WTC11 (cell line): ENCODE measurements around the gene PTGER1. TPM values are rescaled to one million over a fixed set of nuclear protein-coding genes. Genes with fewer than 3 reads are reported as not detected.

Experiments used
- CBFB ChIP-seq: sonication (generic); formaldehyde crosslinking; IDR thresholded peaks from 2 replicates; pipeline ENCODE4 v1.8.1; 2022; ENCODE audit warnings: mild to moderate bottlenecking, low read depth, missing genetic modification reagents
- CREB1 ChIP-seq: sonication (generic); formaldehyde crosslinking; IDR thresholded peaks from 2 replicates; pipeline ENCODE4 v1.8.0; 2023; ENCODE audit warnings: mild to moderate bottlenecking, missing genetic modification reagents
- CREM ChIP-seq: sonication (generic); formaldehyde crosslinking; IDR thresholded peaks from 2 replicates; pipeline ENCODE4 v1.8.1; 2022; ENCODE audit warnings: mild to moderate bottlenecking, missing genetic modification reagents, moderate library complexity
- ETV6 ChIP-seq: sonication (generic); formaldehyde crosslinking; IDR thresholded peaks from 2 replicates; pipeline ENCODE4 v1.8.1; 2022; ENCODE audit warnings: mild to moderate bottlenecking, missing genetic modification reagents
- GTF2I ChIP-seq: fragments of 250-450 bp; sonication (Bioruptor Pico); conservative IDR thresholded peaks from 2 replicates; pipeline ENCODE4 v1.4.0; 2021; ENCODE audit warnings: mild to moderate bottlenecking
- JUN ChIP-seq: sonication (generic); formaldehyde crosslinking; IDR thresholded peaks from 2 replicates; pipeline ENCODE4 v1.8.0; 2023; ENCODE audit warnings: mild to moderate bottlenecking, missing genetic modification reagents
- MYBL2 ChIP-seq: sonication (generic); formaldehyde crosslinking; IDR thresholded peaks from 2 replicates; pipeline ENCODE4 v1.8.1; 2023; ENCODE audit warnings: mild to moderate bottlenecking, moderate library complexity, missing genetic modification reagents
- PRRX2 ChIP-seq: fragments of 250-450 bp; sonication (Bioruptor Pico); IDR thresholded peaks from 2 replicates; pipeline ENCODE4 v1.8.0; 2021; ENCODE audit warnings: mild to moderate bottlenecking
- RELA ChIP-seq: sonication (generic); formaldehyde crosslinking; IDR thresholded peaks from 2 replicates; pipeline ENCODE4 v1.8.1; 2022; ENCODE audit warnings: missing genetic modification reagents, mild to moderate bottlenecking, borderline replicate concordance
- RORB ChIP-seq: fragments of 250-450 bp; sonication (Bioruptor Pico); IDR thresholded peaks from 2 replicates; pipeline ENCODE4 v1.9.0; 2021; ENCODE audit warnings: mild to moderate bottlenecking
- TEAD4 ChIP-seq: sonication (generic); formaldehyde crosslinking; IDR thresholded peaks from 2 replicates; pipeline ENCODE4 v1.8.0; 2022; ENCODE audit warnings: mild to moderate bottlenecking, missing genetic modification reagents
- ZNF138 ChIP-seq: sonication (generic); formaldehyde crosslinking; conservative IDR thresholded peaks from 2 replicates; pipeline ENCODE4 v1.8.1; 2022; ENCODE audit warnings: mild to moderate bottlenecking, moderate library complexity, missing genetic modification reagents
- ZNF317 ChIP-seq: sonication (generic); formaldehyde crosslinking; IDR thresholded peaks from 2 replicates; pipeline ENCODE4 v1.8.1; 2023; ENCODE audit warnings: low read depth, mild to moderate bottlenecking, moderate library complexity, missing genetic modification reagents, borderline replicate concordance
- total RNA-seq: library from RNA; stranded (reverse); gene quantifications from 3 replicates; pipeline ENCODE4 v1.2.3, GENCODE V29; 2021
- TF ChIP-seq, protein P1 (sequence below): fragments of 200-600 bp; IDR thresholded peaks from 2 replicates; pipeline ENCODE4 v1.8.0; 2022; ENCODE audit warnings: antibody characterized with exemption
- TF ChIP-seq, protein P2 (sequence below): sonication (generic); formaldehyde crosslinking; IDR thresholded peaks from 2 replicates; pipeline ENCODE4 v1.8.1; 2023; ENCODE audit warnings: mild to moderate bottlenecking, missing genetic modification reagents
- TF ChIP-seq, protein P3 (sequence below): sonication (generic); formaldehyde crosslinking; IDR thresholded peaks from 2 replicates; pipeline ENCODE4 v1.8.0; 2022; ENCODE audit warnings: mild to moderate bottlenecking, missing genetic modification reagents
- TF ChIP-seq, protein P4 (sequence below): sonication (generic); formaldehyde crosslinking; IDR thresholded peaks from 2 replicates; pipeline ENCODE4 v1.8.0; 2022; ENCODE audit warnings: mild to moderate bottlenecking, missing genetic modification reagents
- TF ChIP-seq, protein P5 (sequence below): fragments of 250-450 bp; sonication (Bioruptor Pico); IDR thresholded peaks from 2 replicates; pipeline ENCODE4 v1.9.0; 2021; ENCODE audit warnings: mild to moderate bottlenecking, borderline replicate concordance
- TF ChIP-seq, protein P6 (sequence below): fragments of 250-450 bp; sonication (Bioruptor Pico); IDR thresholded peaks from 2 replicates; pipeline ENCODE4 v1.9.0; 2021; ENCODE audit warnings: mild to moderate bottlenecking
- TF ChIP-seq, protein P7 (sequence below): fragments of 250-450 bp; sonication (Bioruptor Pico); IDR thresholded peaks from 2 replicates; pipeline ENCODE4 v1.8.0; 2021; ENCODE audit warnings: mild to moderate bottlenecking
- TF ChIP-seq, protein P8 (sequence below): sonication (generic); formaldehyde crosslinking; IDR thresholded peaks from 2 replicates; pipeline ENCODE4 v1.8.1; 2023; ENCODE audit warnings: mild to moderate bottlenecking, missing genetic modification reagents

PTGER1 gene
- total RNA-seq, 1 experiment from 2014 or later, result 0.68 TPM

DNA sequence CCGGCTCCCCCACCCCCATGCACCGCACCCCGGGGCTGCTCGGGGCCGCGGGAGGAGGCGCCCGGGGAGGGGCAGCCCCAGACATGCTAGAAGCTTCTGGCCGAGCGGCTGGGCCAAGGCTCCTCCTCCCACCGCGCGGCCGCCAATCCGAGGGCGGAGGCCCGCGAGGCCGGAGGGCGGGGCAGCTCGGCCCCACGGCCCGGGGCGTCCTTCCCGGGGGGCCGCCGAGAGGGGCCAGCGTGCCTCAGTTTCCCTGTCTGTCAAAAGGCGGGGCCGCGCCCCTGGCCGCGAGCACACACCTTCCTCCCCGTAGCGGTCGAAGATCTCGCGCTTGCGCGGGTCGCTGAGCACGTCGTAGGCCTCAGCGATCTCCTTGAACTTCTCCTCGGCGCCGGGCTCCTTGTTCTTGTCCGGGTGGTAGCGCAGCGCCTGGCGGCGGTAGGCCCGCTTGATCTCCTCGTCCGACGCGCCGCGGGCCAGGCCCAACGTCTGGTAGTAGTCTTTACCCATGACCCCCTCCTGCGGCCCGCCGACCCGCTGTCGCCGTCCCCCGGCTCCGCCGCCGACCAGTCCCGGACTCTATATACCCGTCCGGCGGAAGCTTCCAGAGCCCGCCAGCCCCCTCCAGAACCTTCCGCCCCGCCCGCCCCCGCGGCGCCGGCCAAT is 42.8 kb upstream of the PTGER1 start, which contains the start of gene DNAJB1 (continued):
- TF ChIP-seq, protein P1, sequence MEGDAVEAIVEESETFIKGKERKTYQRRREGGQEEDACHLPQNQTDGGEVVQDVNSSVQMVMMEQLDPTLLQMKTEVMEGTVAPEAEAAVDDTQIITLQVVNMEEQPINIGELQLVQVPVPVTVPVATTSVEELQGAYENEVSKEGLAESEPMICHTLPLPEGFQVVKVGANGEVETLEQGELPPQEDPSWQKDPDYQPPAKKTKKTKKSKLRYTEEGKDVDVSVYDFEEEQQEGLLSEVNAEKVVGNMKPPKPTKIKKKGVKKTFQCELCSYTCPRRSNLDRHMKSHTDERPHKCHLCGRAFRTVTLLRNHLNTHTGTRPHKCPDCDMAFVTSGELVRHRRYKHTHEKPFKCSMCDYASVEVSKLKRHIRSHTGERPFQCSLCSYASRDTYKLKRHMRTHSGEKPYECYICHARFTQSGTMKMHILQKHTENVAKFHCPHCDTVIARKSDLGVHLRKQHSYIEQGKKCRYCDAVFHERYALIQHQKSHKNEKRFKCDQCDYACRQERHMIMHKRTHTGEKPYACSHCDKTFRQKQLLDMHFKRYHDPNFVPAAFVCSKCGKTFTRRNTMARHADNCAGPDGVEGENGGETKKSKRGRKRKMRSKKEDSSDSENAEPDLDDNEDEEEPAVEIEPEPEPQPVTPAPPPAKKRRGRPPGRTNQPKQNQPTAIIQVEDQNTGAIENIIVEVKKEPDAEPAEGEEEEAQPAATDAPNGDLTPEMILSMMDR, result no peak
- TF ChIP-seq JUN (CRISPR knock-in tag) (peak; percentile 76; the same call in 1 of the 2 replicates), RORB (no peak), GTF2I (no peak), ZNF138 (CRISPR knock-in tag) (no peak), RELA (CRISPR knock-in tag) (no peak), TEAD4 (CRISPR knock-in tag) (0 out of 2 replicates have a peak, but pooled peaks have one; percentile 46), MYBL2 (CRISPR knock-in tag) (peak; percentile 88), ETV6 (CRISPR knock-in tag) (peak; percentile 35; the same call in 1 of the 2 replicates), PRRX2 (CRISPR knock-in tag) (no peak), CREM (CRISPR knock-in tag) (no peak), CBFB (CRISPR knock-in tag) (no peak), ZNF317 (CRISPR knock-in tag) (0 out of 2 replicates have a peak, but pooled peaks have one; percentile 12), CREB1 (CRISPR knock-in tag) (no peak)
- TF ChIP-seq, protein P2, sequence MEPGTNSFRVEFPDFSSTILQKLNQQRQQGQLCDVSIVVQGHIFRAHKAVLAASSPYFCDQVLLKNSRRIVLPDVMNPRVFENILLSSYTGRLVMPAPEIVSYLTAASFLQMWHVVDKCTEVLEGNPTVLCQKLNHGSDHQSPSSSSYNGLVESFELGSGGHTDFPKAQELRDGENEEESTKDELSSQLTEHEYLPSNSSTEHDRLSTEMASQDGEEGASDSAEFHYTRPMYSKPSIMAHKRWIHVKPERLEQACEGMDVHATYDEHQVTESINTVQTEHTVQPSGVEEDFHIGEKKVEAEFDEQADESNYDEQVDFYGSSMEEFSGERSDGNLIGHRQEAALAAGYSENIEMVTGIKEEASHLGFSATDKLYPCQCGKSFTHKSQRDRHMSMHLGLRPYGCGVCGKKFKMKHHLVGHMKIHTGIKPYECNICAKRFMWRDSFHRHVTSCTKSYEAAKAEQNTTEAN (CRISPR knock-in tag), result 0 out of 2 replicates have a peak, but pooled peaks have one; percentile 50
- TF ChIP-seq, protein P3, sequence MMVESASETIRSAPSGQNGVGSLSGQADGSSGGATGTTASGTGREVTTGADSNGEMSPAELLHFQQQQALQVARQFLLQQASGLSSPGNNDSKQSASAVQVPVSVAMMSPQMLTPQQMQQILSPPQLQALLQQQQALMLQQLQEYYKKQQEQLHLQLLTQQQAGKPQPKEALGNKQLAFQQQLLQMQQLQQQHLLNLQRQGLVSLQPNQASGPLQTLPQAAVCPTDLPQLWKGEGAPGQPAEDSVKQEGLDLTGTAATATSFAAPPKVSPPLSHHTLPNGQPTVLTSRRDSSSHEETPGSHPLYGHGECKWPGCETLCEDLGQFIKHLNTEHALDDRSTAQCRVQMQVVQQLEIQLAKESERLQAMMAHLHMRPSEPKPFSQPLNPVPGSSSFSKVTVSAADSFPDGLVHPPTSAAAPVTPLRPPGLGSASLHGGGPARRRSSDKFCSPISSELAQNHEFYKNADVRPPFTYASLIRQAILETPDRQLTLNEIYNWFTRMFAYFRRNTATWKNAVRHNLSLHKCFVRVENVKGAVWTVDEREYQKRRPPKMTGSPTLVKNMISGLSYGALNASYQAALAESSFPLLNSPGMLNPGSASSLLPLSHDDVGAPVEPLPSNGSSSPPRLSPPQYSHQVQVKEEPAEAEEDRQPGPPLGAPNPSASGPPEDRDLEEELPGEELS (CRISPR knock-in tag), result peak; percentile 63; the same call in 1 of the 2 replicates
- TF ChIP-seq, protein P4, sequence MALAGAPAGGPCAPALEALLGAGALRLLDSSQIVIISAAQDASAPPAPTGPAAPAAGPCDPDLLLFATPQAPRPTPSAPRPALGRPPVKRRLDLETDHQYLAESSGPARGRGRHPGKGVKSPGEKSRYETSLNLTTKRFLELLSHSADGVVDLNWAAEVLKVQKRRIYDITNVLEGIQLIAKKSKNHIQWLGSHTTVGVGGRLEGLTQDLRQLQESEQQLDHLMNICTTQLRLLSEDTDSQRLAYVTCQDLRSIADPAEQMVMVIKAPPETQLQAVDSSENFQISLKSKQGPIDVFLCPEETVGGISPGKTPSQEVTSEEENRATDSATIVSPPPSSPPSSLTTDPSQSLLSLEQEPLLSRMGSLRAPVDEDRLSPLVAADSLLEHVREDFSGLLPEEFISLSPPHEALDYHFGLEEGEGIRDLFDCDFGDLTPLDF (CRISPR knock-in tag), result no peak
- TF ChIP-seq, protein P5, sequence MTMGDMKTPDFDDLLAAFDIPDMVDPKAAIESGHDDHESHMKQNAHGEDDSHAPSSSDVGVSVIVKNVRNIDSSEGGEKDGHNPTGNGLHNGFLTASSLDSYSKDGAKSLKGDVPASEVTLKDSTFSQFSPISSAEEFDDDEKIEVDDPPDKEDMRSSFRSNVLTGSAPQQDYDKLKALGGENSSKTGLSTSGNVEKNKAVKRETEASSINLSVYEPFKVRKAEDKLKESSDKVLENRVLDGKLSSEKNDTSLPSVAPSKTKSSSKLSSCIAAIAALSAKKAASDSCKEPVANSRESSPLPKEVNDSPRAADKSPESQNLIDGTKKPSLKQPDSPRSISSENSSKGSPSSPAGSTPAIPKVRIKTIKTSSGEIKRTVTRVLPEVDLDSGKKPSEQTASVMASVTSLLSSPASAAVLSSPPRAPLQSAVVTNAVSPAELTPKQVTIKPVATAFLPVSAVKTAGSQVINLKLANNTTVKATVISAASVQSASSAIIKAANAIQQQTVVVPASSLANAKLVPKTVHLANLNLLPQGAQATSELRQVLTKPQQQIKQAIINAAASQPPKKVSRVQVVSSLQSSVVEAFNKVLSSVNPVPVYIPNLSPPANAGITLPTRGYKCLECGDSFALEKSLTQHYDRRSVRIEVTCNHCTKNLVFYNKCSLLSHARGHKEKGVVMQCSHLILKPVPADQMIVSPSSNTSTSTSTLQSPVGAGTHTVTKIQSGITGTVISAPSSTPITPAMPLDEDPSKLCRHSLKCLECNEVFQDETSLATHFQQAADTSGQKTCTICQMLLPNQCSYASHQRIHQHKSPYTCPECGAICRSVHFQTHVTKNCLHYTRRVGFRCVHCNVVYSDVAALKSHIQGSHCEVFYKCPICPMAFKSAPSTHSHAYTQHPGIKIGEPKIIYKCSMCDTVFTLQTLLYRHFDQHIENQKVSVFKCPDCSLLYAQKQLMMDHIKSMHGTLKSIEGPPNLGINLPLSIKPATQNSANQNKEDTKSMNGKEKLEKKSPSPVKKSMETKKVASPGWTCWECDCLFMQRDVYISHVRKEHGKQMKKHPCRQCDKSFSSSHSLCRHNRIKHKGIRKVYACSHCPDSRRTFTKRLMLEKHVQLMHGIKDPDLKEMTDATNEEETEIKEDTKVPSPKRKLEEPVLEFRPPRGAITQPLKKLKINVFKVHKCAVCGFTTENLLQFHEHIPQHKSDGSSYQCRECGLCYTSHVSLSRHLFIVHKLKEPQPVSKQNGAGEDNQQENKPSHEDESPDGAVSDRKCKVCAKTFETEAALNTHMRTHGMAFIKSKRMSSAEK (CRISPR knock-in tag), result no peak
- TF ChIP-seq, protein P6, sequence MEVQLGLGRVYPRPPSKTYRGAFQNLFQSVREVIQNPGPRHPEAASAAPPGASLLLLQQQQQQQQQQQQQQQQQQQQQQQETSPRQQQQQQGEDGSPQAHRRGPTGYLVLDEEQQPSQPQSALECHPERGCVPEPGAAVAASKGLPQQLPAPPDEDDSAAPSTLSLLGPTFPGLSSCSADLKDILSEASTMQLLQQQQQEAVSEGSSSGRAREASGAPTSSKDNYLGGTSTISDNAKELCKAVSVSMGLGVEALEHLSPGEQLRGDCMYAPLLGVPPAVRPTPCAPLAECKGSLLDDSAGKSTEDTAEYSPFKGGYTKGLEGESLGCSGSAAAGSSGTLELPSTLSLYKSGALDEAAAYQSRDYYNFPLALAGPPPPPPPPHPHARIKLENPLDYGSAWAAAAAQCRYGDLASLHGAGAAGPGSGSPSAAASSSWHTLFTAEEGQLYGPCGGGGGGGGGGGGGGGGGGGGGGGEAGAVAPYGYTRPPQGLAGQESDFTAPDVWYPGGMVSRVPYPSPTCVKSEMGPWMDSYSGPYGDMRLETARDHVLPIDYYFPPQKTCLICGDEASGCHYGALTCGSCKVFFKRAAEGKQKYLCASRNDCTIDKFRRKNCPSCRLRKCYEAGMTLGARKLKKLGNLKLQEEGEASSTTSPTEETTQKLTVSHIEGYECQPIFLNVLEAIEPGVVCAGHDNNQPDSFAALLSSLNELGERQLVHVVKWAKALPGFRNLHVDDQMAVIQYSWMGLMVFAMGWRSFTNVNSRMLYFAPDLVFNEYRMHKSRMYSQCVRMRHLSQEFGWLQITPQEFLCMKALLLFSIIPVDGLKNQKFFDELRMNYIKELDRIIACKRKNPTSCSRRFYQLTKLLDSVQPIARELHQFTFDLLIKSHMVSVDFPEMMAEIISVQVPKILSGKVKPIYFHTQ (CRISPR knock-in tag), result no peak
- TF ChIP-seq, protein P7, sequence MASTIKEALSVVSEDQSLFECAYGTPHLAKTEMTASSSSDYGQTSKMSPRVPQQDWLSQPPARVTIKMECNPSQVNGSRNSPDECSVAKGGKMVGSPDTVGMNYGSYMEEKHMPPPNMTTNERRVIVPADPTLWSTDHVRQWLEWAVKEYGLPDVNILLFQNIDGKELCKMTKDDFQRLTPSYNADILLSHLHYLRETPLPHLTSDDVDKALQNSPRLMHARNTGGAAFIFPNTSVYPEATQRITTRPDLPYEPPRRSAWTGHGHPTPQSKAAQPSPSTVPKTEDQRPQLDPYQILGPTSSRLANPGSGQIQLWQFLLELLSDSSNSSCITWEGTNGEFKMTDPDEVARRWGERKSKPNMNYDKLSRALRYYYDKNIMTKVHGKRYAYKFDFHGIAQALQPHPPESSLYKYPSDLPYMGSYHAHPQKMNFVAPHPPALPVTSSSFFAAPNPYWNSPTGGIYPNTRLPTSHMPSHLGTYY (CRISPR knock-in tag), result no peak
- TF ChIP-seq, protein P8, sequence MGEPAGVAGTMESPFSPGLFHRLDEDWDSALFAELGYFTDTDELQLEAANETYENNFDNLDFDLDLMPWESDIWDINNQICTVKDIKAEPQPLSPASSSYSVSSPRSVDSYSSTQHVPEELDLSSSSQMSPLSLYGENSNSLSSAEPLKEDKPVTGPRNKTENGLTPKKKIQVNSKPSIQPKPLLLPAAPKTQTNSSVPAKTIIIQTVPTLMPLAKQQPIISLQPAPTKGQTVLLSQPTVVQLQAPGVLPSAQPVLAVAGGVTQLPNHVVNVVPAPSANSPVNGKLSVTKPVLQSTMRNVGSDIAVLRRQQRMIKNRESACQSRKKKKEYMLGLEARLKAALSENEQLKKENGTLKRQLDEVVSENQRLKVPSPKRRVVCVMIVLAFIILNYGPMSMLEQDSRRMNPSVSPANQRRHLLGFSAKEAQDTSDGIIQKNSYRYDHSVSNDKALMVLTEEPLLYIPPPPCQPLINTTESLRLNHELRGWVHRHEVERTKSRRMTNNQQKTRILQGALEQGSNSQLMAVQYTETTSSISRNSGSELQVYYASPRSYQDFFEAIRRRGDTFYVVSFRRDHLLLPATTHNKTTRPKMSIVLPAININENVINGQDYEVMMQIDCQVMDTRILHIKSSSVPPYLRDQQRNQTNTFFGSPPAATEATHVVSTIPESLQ (CRISPR knock-in tag), result no peak
